Neural cell (in vitro differentiated cells): ENCODE results near the gene CAMSAP2.

Experiments used
- CTCF ChIP-seq: fragments of 450-650 bp; IDR thresholded peaks from 2 replicates; pipeline ENCODE4 v1.5.1; 2014; ENCODE audit warnings: antibody characterized with exemption, mild to moderate bottlenecking, moderate library complexity; ENCODE audit not compliant: poor library complexity, severe bottlenecking
- EP300 ChIP-seq: fragments of 450-650 bp; conservative IDR thresholded peaks from 2 replicates; pipeline ENCODE4 v1.6.1; 2014; ENCODE audit warnings: antibody characterized with exemption, mild to moderate bottlenecking, moderate library complexity; ENCODE audit not compliant: poor library complexity, severe bottlenecking
- EZH2 ChIP-seq: fragments of 200-600, 300-800 bp; shearing (Covaris generic), sonication (generic); IDR thresholded peaks from 2 replicates; pipeline ENCODE4 v1.6.1; 2014; ENCODE audit warnings: antibody characterized with exemption, low read length, borderline replicate concordance, mild to moderate bottlenecking; ENCODE audit not compliant: insufficient read depth, poor library complexity, severe bottlenecking
- MXI1 ChIP-seq: fragments of 450-650 bp; conservative IDR thresholded peaks from 2 replicates; pipeline ENCODE4 v1.6.1; 2014; ENCODE audit warnings: antibody characterized with exemption, mild to moderate bottlenecking; ENCODE audit not compliant: poor library complexity, severe bottlenecking
- POLR2AphosphoS5 ChIP-seq: IDR thresholded peaks from 2 replicates; pipeline ENCODE4 v1.6.1; 2012
- TAF1 ChIP-seq: IDR thresholded peaks from 2 replicates; pipeline ENCODE4 v1.6.1; 2012; ENCODE audit warnings: low read depth
- TF ChIP-seq, protein P1 (sequence below): IDR thresholded peaks from 2 replicates; pipeline ENCODE4 v1.6.1; 2012; ENCODE audit warnings: borderline replicate concordance

- no peak for TF ChIP-seq CTCF
- no peak for TF ChIP-seq EZH2
- TF ChIP-seq, protein P1, sequence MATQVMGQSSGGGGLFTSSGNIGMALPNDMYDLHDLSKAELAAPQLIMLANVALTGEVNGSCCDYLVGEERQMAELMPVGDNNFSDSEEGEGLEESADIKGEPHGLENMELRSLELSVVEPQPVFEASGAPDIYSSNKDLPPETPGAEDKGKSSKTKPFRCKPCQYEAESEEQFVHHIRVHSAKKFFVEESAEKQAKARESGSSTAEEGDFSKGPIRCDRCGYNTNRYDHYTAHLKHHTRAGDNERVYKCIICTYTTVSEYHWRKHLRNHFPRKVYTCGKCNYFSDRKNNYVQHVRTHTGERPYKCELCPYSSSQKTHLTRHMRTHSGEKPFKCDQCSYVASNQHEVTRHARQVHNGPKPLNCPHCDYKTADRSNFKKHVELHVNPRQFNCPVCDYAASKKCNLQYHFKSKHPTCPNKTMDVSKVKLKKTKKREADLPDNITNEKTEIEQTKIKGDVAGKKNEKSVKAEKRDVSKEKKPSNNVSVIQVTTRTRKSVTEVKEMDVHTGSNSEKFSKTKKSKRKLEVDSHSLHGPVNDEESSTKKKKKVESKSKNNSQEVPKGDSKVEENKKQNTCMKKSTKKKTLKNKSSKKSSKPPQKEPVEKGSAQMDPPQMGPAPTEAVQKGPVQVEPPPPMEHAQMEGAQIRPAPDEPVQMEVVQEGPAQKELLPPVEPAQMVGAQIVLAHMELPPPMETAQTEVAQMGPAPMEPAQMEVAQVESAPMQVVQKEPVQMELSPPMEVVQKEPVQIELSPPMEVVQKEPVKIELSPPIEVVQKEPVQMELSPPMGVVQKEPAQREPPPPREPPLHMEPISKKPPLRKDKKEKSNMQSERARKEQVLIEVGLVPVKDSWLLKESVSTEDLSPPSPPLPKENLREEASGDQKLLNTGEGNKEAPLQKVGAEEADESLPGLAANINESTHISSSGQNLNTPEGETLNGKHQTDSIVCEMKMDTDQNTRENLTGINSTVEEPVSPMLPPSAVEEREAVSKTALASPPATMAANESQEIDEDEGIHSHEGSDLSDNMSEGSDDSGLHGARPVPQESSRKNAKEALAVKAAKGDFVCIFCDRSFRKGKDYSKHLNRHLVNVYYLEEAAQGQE = no peak
- TF ChIP-seq POLR2AphosphoS5 = no peak
- no peak for TF ChIP-seq TAF1
- TF ChIP-seq MXI1 = no peak
- no peak for TF ChIP-seq EP300
Measured at GRCh38 chr1:200774311-200774710, 35.6 kb downstream of the CAMSAP2 start.
